Upper lobe of left lung (tissue), 6 donors: ENCODE measurements around the gene S100A3. TPM values are rescaled to one million over a fixed set of nuclear protein-coding genes. Genes with fewer than 3 reads are reported as not detected.

Source experiments
- ATAC-seq, 2 donors: fragments of 200-7000 bp; cut with Tn5 transposase; one replicate each; pipeline ENCODE4 v1.9.1; 2022; ENCODE audit warnings: mild to moderate bottlenecking in 2 of 2, moderate library complexity in 2 of 2; ENCODE audit not compliant: low FRiP score in 2 of 2
- DNase-seq, 2 donors: peaks; one replicate each; pipeline ENCODE4 v3.0.0-alpha.2; 2019 to 2020
- H3K27ac ChIP-seq, 4 donors: fragments of 200-600 bp; sonication (generic); one replicate each; pipeline ENCODE4 v1.5.1; 2016 to 2019
- H3K27me3 ChIP-seq, 4 donors: fragments of 200-600 bp; sonication (generic); one replicate each; pipeline ENCODE4 v1.5.1; 2017 to 2019
- H3K36me3 ChIP-seq, 4 donors: fragments of 200-600 bp; sonication (generic); one replicate each; pipeline ENCODE4 v1.5.1; 2016 to 2019
- H3K4me1 ChIP-seq, 4 donors: fragments of 200-600 bp; sonication (generic); one replicate each; pipeline ENCODE4 v1.5.1; 2018 to 2019
- H3K4me3 ChIP-seq, 4 donors: fragments of 200-600 bp; sonication (generic); one replicate each; pipeline ENCODE4 v1.5.1; 2017 to 2019; ENCODE audit warnings: mild to moderate bottlenecking in 2 of 4, moderate library complexity in 1 of 4
- H3K9me3 ChIP-seq, 4 donors: fragments of 200-600 bp; sonication (generic); one replicate each; pipeline ENCODE4 v1.5.1; 2018 to 2019
- CTCF ChIP-seq, 6 experiments: fragments of 450-650 bp in 4 of 6; fragments of 200-600 bp in 2 of 6; sonication (generic) in 2 of 6; IDR thresholded peaks; one replicate each; pipeline ENCODE4 v1.5.1; 2016 to 2019; ENCODE audit warnings: antibody characterized with exemption in 6 of 6
- EP300 ChIP-seq, 4 donors: sonication (generic); formaldehyde crosslinking; IDR thresholded peaks; one replicate each; pipeline ENCODE4 v1.5.1; 2017; ENCODE audit warnings: antibody characterized with exemption in 4 of 4, control low read depth in 2 of 4
- POLR2A ChIP-seq, 4 donors: fragments of 450-650 bp; IDR thresholded peaks; one replicate each; pipeline ENCODE4 v1.5.1; 2016 to 2017; ENCODE audit warnings: antibody characterized with exemption in 4 of 4, mild to moderate bottlenecking in 2 of 4
- POLR2AphosphoS5 ChIP-seq, 2 donors: sonication (generic); formaldehyde crosslinking; IDR thresholded peaks; one replicate each; pipeline ENCODE4 v1.5.1; 2017; ENCODE audit warnings: antibody characterized with exemption in 2 of 2
- WGBS, 2 donors: methylation state at CpG; one replicate each; pipeline ENCODE4 v1.1.5; 2017 to 2018; 5-methylcytosine and 5-hydroxymethylcytosine counted together
- total RNA-seq, 6 donors: library from RNA; depleted of rRNA in 4 of 6; stranded (reverse); fragments of >200 nt in 4 of 6; gene quantifications; one replicate each; pipeline versions ENCODE4 v1.1.0 to v1.2.1, GENCODE V29; 2016 to 2021
- donor health status: DM: no; HTN: no; CAD: no; lungs with moderate emphysema.
- donor health status: DM: no; HTN: yes; CAD: no; lungs with severe emphysema.

The S100A3 gene, protein sequence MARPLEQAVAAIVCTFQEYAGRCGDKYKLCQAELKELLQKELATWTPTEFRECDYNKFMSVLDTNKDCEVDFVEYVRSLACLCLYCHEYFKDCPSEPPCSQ
- total RNA-seq, result 1 to 10 TPM in 5 of 6 donors, not detected in 1; 2.0 to 4.4 (median 2.1) TPM

DNA sequence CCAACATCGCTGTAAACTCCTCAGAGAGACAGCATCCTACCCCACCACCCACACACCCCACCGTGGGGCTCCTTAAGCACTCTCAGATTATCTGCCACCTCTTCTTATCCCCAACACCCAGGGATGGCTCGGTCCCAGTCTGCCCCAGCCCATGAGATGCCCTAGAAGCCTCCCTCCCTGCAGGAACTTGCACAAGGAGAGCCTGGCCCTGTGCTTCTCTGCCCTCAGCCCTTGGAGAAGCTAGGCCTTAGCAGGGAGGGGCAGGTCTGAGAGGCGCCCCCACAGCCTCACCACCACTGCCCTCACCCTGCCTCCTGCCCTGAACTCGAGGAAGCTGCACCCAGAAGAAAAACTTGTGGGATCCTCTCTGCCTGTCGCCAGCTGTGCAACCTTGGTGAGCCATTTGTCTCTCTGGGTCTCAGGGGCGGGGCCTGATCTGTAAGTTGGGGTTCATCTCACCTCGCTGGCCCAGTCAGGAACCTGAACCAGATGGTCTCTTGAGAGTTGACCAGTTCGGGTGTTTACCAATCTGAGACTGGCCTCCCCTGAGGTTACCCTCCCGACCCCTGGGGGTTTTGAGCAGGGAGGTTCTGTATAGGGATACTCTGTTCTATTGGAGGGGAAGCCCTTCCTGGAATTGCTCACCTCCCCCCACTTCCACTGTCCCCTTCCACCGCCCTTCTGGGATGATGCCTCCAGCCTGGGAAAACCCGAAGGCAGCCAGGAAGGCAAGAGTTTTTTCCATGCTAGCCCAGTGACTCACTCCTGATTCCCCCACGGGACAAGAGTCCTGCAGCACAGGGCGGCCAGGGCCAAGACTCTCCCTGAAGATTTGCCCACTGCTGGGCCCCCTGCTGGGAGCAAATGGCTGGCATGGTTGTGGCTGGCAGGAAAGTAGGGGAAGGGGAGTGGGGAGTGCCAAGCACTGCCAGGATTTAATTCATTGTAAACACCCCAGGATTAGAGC, at the start of gene S100A3:
Gene S100A3 (minus strand): TSS at position 537 of the 967 bp plus-strand sequence. CDS start 773 bp downstream, outside the sequence.
- H3K36me3 ChIP-seq, result peaks cover 0 to 6% (median 1%) of the 10 kb centered on the region in 4 donors
- ATAC-seq (peak; percentile 1 to 39), DNase-seq (no peak)
- no peaks in the 10 kb centered on the region for H3K9me3 ChIP-seq
- TF ChIP-seq POLR2A (IDR thresholded peaks at IDR 0.05) (no peak), EP300 (IDR thresholded peaks at IDR 0.05) (peak in 2 of 4 donors; percentile 57 to 59), POLR2AphosphoS5 (IDR thresholded peaks at IDR 0.05) (peak; percentile 30 to 58), CTCF (IDR thresholded peaks at IDR 0.05) (peak in 2 of 6 experiments; percentile 9 to 27)
- no peak within 1 kb of the TSS for H3K4me3 ChIP-seq
- WGBS, 2 donors, result 61 to 80% methylated on average over 8 to 14 of the region's 14 CpGs
- H3K27me3 ChIP-seq, result no peaks in the 10 kb centered on the region
- H3K27ac ChIP-seq, result peak within 1 kb of the TSS; percentile 56 to 71 (median 68)
- peaks cover 66 to 95% (median 80%) of the 10 kb centered on the region in 4 donors for H3K4me1 ChIP-seq

GRCh38 chr1:153598309-153599172, 49.5 kb upstream of the S100A3 start:
- H3K36me3 ChIP-seq, result no peaks in the 10 kb centered on the region
- WGBS, 2 donors, result 72 to 78% methylated on average over 6 to 7 of the region's 7 CpGs
- H3K4me3 ChIP-seq, result no peak overlapping the region
- ATAC-seq (peak in 1 of 2 donors; percentile 80), DNase-seq (no peak)
- H3K27ac ChIP-seq, result peak overlapping the region in 1 of 4 donors; percentile 3
- no peaks in the 10 kb centered on the region for H3K27me3 ChIP-seq
- H3K4me1 ChIP-seq, result peaks cover 0 to 6% (median 3%) of the 10 kb centered on the region in 4 donors
- no peaks in the 10 kb centered on the region for H3K9me3 ChIP-seq
- TF ChIP-seq POLR2AphosphoS5 (IDR thresholded peaks at IDR 0.05) (no peak), CTCF (IDR thresholded peaks at IDR 0.05) (no peak), EP300 (IDR thresholded peaks at IDR 0.05) (no peak), POLR2A (IDR thresholded peaks at IDR 0.05) (no peak)

DNA sequence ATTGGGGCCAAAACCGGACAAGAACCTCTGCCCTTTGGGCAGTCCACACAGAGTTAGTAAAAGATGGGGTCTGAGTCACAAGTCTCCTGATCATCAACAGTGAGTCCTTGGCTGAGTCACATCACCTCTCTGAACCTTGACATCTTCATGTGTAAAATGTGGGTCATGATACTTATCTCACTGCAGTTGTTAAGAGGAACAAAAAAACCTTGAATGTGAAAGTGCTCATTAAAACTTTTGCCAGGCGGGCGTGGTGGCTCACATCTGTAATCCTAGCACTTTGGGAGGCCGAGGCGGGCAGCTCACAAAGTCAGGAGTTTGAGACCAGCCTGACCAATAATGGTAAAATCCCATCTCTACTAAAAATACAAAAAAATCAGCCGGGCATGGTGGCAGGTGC, 48.1 kb upstream of the S100A3 start:
- no peak for DNase-seq
- no peak for TF ChIP-seq EP300 (IDR thresholded peaks at IDR 0.05)
- Histone ChIP-seq H3K36me3 (no peaks in the 10 kb centered on the region), H3K4me1 (peaks cover 0 to 6% (median 3%) of the 10 kb centered on the region in 4 donors), H3K27me3 (no peaks in the 10 kb centered on the region), H3K27ac (no peak overlapping the region), H3K9me3 (no peaks in the 10 kb centered on the region), H3K4me3 (no peak overlapping the region)
- 86 to 91% methylated on average over 6 of the region's 6 CpGs for WGBS, 2 donors
- no peak for ATAC-seq

DNA sequence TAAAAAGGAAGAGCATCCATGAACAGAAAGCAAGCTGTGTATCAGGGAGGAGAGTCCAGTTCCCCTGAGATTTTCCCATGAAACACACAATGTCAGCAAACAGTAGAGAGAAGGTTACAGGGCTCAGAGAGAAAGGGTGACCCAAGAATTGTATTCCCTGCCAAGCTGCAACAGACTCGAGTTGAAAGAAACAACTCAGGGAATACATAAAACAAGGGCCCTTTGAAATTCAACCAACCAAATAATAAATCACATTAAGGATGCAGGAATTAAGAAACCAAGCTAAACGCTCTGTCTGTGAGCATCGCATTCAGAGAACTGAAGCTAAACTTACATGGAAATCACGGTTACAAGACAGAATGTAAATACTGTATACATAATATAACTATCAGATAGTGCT, 43.7 kb upstream of the S100A3 start:
- H3K27ac ChIP-seq, result no peak overlapping the region
- H3K27me3 ChIP-seq, result no peaks in the 10 kb centered on the region
- DNase-seq (no peak), ATAC-seq (no peak)
- no peaks in the 10 kb centered on the region for H3K9me3 ChIP-seq
- H3K36me3 ChIP-seq, result no peaks in the 10 kb centered on the region
- H3K4me3 ChIP-seq, result no peak overlapping the region
- 57 to 59% methylated on average over 4 of the region's 4 CpGs for WGBS, 2 donors
- H3K4me1 ChIP-seq, result no peaks in the 10 kb centered on the region
- no peak for TF ChIP-seq CTCF (IDR thresholded peaks at IDR 0.05)
- TF ChIP-seq POLR2A (IDR thresholded peaks at IDR 0.05), result no peak
- no peak for TF ChIP-seq POLR2AphosphoS5 (IDR thresholded peaks at IDR 0.05)
- no peak for TF ChIP-seq EP300 (IDR thresholded peaks at IDR 0.05)
